Hippocampal formation (tissue), 2 donors: Measurements from ENCODE around the gene CHST14.

Experiments used
- DNase-seq, 2 donors: peaks; one replicate each; lab custom pipeline; 2025; lab: John Stamatoyannopoulos, UW

CHST14 gene

GRCh38 chr15:40489274-40490175 lies 18.7 kb downstream of the CHST14 start:
- DNase-seq = no peak

GRCh38 chr15:40493089-40493840 lies 22.5 kb downstream of the CHST14 start:
- DNase-seq = no peak

GRCh38 chr15:40495516-40495915 lies 24.7 kb downstream of the CHST14 start:
- DNase-seq = no peak

GRCh38 chr15:40498418-40498817 lies 27.6 kb downstream of the CHST14 start:
- DNase-seq = no peak

GRCh38 chr15:40498891-40499290 lies 28.1 kb downstream of the CHST14 start:
- no peak for DNase-seq

- DNase-seq = no peak
These were observed 29.1 kb downstream of the CHST14 start for GRCh38 chr15:40499931-40500330.

- DNase-seq = no peak
These were observed 30.0 kb downstream of the CHST14 start for GRCh38 chr15:40500568-40501330.

- no peak for DNase-seq
These were observed 30.7 kb downstream of the CHST14 start for GRCh38 chr15:40501487-40501886.

GRCh38 chr15:40506964-40507571 lies 36.3 kb downstream of the CHST14 start:
- peak; percentile 34 to 70 for DNase-seq

- DNase-seq = no peak
These were observed 37.4 kb downstream of the CHST14 start for GRCh38 chr15:40508216-40508615.

- DNase-seq = no peak
These were observed 39.4 kb downstream of the CHST14 start for GRCh38 chr15:40510201-40510600.

- no peak for DNase-seq
These were observed 40.3 kb downstream of the CHST14 start for GRCh38 chr15:40511093-40511471.

- peak in 1 of 2 donors; percentile 9 for DNase-seq
These were observed 40.8 kb downstream of the CHST14 start for GRCh38 chr15:40511472-40512133.

GRCh38 chr15:40512440-40512839 lies 41.7 kb downstream of the CHST14 start:
- no peak for DNase-seq

GRCh38 chr15:40513609-40514008 lies 42.8 kb downstream of the CHST14 start:
- DNase-seq = no peak

- DNase-seq = no peak
These were observed 45.5 kb downstream of the CHST14 start for GRCh38 chr15:40516322-40516721.
